Sigmoid colon (tissue), 4 donors: Measurements from ENCODE around the gene CLC.

Experiments used
- EP300 ChIP-seq, 4 donors: sonication (generic); formaldehyde crosslinking; IDR thresholded peaks; one replicate each; pipeline ENCODE4 v1.6.1; 2017; ENCODE audit warnings: antibody characterized with exemption in 4 of 4
- TF ChIP-seq, protein P1 (sequence below), 4 experiments: fragments of 450-650 bp in 3 of 4; fragments of 200-600 bp in 1 of 4; IDR thresholded peaks; one replicate each; pipeline ENCODE4 v1.5.1; 2016 to 2019; ENCODE audit warnings: antibody characterized with exemption in 4 of 4, mild to moderate bottlenecking in 3 of 4, moderate library complexity in 2 of 4

DNA sequence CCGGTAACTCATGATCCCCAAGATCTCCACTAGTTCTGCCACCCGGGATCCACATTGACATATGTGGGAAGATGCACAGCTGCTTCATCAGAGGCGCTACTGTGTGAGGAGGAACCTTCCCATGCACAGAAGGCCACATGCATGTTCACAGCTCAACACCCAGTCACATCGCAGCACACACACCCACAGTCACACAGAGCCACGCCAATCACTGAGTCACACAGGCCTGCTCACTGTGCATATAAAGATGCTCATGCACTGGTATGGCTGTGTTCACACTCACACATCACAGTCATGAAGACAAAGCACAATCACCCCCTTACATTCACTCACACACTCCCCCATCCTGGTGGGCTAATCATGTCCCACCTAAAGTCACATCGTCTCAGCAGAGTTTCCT is 9.8 kb downstream of the CLC start:
- TF ChIP-seq, protein P1, sequence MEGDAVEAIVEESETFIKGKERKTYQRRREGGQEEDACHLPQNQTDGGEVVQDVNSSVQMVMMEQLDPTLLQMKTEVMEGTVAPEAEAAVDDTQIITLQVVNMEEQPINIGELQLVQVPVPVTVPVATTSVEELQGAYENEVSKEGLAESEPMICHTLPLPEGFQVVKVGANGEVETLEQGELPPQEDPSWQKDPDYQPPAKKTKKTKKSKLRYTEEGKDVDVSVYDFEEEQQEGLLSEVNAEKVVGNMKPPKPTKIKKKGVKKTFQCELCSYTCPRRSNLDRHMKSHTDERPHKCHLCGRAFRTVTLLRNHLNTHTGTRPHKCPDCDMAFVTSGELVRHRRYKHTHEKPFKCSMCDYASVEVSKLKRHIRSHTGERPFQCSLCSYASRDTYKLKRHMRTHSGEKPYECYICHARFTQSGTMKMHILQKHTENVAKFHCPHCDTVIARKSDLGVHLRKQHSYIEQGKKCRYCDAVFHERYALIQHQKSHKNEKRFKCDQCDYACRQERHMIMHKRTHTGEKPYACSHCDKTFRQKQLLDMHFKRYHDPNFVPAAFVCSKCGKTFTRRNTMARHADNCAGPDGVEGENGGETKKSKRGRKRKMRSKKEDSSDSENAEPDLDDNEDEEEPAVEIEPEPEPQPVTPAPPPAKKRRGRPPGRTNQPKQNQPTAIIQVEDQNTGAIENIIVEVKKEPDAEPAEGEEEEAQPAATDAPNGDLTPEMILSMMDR (IDR thresholded peaks at IDR 0.05), result no peak
- TF ChIP-seq EP300 (IDR thresholded peaks at IDR 0.05), result no peak
